ENCODE measurements around the gene CDH19.

DNA sequence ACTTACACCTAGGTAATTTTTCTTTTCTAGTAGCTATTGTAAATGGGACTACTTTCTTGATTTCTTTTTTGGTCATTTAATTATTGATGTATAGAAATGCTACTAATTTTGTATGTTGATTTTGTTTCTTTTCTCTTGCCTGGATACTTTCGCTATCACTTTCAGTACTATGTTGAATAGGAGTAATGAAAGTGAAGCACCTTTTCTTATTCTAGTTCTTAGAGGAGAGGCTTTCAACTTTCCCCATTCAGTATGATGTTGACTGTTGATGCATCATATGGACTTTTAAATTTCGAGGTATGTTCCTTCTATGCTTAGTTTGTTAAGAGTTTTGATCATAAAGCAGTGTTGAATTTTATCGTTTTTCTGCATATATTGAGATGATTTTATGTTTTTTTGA is 142.5 kb downstream of the CDH19 start:
- TF ChIP-seq EZH2 (IDR thresholded peaks at IDR 0.05; ENCODE audit: low read length) = no peak
- TF ChIP-seq, protein P1, sequence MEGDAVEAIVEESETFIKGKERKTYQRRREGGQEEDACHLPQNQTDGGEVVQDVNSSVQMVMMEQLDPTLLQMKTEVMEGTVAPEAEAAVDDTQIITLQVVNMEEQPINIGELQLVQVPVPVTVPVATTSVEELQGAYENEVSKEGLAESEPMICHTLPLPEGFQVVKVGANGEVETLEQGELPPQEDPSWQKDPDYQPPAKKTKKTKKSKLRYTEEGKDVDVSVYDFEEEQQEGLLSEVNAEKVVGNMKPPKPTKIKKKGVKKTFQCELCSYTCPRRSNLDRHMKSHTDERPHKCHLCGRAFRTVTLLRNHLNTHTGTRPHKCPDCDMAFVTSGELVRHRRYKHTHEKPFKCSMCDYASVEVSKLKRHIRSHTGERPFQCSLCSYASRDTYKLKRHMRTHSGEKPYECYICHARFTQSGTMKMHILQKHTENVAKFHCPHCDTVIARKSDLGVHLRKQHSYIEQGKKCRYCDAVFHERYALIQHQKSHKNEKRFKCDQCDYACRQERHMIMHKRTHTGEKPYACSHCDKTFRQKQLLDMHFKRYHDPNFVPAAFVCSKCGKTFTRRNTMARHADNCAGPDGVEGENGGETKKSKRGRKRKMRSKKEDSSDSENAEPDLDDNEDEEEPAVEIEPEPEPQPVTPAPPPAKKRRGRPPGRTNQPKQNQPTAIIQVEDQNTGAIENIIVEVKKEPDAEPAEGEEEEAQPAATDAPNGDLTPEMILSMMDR (optimal IDR thresholded peaks at IDR 0.05 in 1 of 3, IDR thresholded peaks at IDR 0.05 in 1 of 3, conservative IDR thresholded peaks at IDR 0.05 in 1 of 3; ENCODE audit: extremely low read depth in 1 of 3, insufficient read depth in 2 of 3, low read length in 3 of 3) = no peak

All from keratinocyte (primary cell).